NAMALWA (cell line): ENCODE results near the gene SLC25A21.
"Not testable (repeated sequence)": the region's sequence is repeated elsewhere in the genome, so short reads cannot be mapped to it uniquely, and the experiment has no call there.

Experiments
- DNase-seq: peaks from one replicate; pipeline ENCODE4 v3.0.0-alpha.2; 2015; ENCODE audit warnings: low spot score

SLC25A21 gene

GRCh38 chr14:36866867-36867266 lies 305.5 kb downstream of the SLC25A21 start:
- DNase-seq: no peak

GRCh38 chr14:36863271-36863670 lies 309.1 kb downstream of the SLC25A21 start:
- DNase-seq: no peak

- not testable (repeated sequence) for DNase-seq
Measured at GRCh38 chr14:36862237-36862636, 310.2 kb downstream of the SLC25A21 start.

- DNase-seq: no peak
Measured at GRCh38 chr14:36860831-36861230, 311.6 kb downstream of the SLC25A21 start.

GRCh38 chr14:36859119-36859518 lies 313.3 kb downstream of the SLC25A21 start:
- no peak for DNase-seq

GRCh38 chr14:36857842-36858445 lies 314.5 kb downstream of the SLC25A21 start:
- no peak for DNase-seq

GRCh38 chr14:36857136-36857535 lies 315.3 kb downstream of the SLC25A21 start:
- DNase-seq: no peak

- no peak for DNase-seq
Measured at GRCh38 chr14:36856095-36856878, 316.1 kb downstream of the SLC25A21 start.

- DNase-seq: no peak
Measured at GRCh38 chr14:36855396-36855795, 317.0 kb downstream of the SLC25A21 start.

- DNase-seq: no peak
Measured at GRCh38 chr14:36852981-36853691, 319.3 kb downstream of the SLC25A21 start.

GRCh38 chr14:36848213-36848612 lies 324.2 kb downstream of the SLC25A21 start:
- DNase-seq: no peak

- no peak for DNase-seq
Measured at GRCh38 chr14:36847366-36847765, 325.0 kb downstream of the SLC25A21 start.

GRCh38 chr14:36845356-36846012 lies 326.9 kb downstream of the SLC25A21 start:
- no peak for DNase-seq

- DNase-seq: no peak
Measured at GRCh38 chr14:36844443-36845195, 327.8 kb downstream of the SLC25A21 start.

GRCh38 chr14:36843410-36843809 lies 329.0 kb downstream of the SLC25A21 start:
- no peak for DNase-seq

GRCh38 chr14:36835128-36835527 lies 337.3 kb downstream of the SLC25A21 start:
- DNase-seq: no peak

GRCh38 chr14:36834293-36834692 lies 338.1 kb downstream of the SLC25A21 start:
- no peak for DNase-seq

- no peak for DNase-seq
Measured at GRCh38 chr14:36829547-36829946, 342.9 kb downstream of the SLC25A21 start.

- DNase-seq: no peak
Measured at GRCh38 chr14:36827861-36828260, 344.5 kb downstream of the SLC25A21 start.

GRCh38 chr14:36826614-36827013 lies 345.8 kb downstream of the SLC25A21 start:
- no peak for DNase-seq

- no peak for DNase-seq
Measured at GRCh38 chr14:36824854-36825253, 347.6 kb downstream of the SLC25A21 start.

- DNase-seq: no peak
Measured at GRCh38 chr14:36823651-36824050, 348.8 kb downstream of the SLC25A21 start.
